Motor neuron (in vitro differentiated cells): ENCODE measurements around the gene KIF26A. TPM values are rescaled to one million over a fixed set of nuclear protein-coding genes. Genes with fewer than 3 reads are reported as not detected.

Experiments used
- ATAC-seq, 8 experiments: fragments of 200-7000 bp; cut with Tn5 transposase; replicated peaks in 6 of 8; 2 replicates each; pipeline ENCODE4 v1.8.0; 2021; ENCODE audit warnings: mild to moderate bottlenecking in 8 of 8, moderate library complexity in 8 of 8
- H3K27ac ChIP-seq, 2 donors: fragments of 250-450 bp; sonication (Bioruptor Pico); 2 replicates each; pipeline ENCODE4 v1.9.0; 2021; ENCODE audit warnings: antibody characterized with exemption in 2 of 2, mild to moderate bottlenecking in 2 of 2, moderate library complexity in 1 of 2
- H3K4me1 ChIP-seq, 2 donors: fragments of 250-450 bp; sonication (Bioruptor Pico); replicated peaks in 1 of 2; 2 replicates each; pipeline ENCODE4 v1.6.1; 2021; ENCODE audit warnings: antibody characterized with exemption in 2 of 2, mild to moderate bottlenecking in 2 of 2, moderate library complexity in 1 of 2
- H3K4me3 ChIP-seq, 5 donors: fragments of 250-450 bp; sonication (Bioruptor Pico); 2 replicates each; pipeline ENCODE4 v1.9.0; 2021; ENCODE audit warnings: antibody characterized with exemption in 5 of 5, mild to moderate bottlenecking in 5 of 5, moderate library complexity in 4 of 5
- WGBS, 10 experiments: fragments of 450-650 bp; shearing (Covaris generic); methylation state at CpG; one replicate each; pipeline ENCODE4 v1.0.0; 2022; 5-methylcytosine and 5-hydroxymethylcytosine counted together
- in situ Hi-C, 9 experiments: fragments of 400-800 bp; cut with MboI; loops; one replicate each; pipeline ENCODE4 v1.15.0; 2021; ENCODE audit warnings: low sequenced_read_pairs in 9 of 9, low pct_unique_long_range_greater_than_20kb in 2 of 9; ENCODE audit not compliant: unreplicated experiment in 9 of 9
- total RNA-seq, 8 experiments: library from RNA; unstranded; fragments of 300-600 nt; gene quantifications; 2 replicates each; pipeline versions ENCODE4 v1.2.3 to v1.2.4, GENCODE V29; 2022

Gene KIF26A
- total RNA-seq, 8 experiments from 2014 or later: 0.20 to 14.2 (median 8.2) TPM

GRCh38 chr14:104118006-104118844 is 20.2 kb upstream of the KIF26A start:
- no peak overlapping the region for H3K27ac ChIP-seq
- peaks cover 4% of the 10 kb centered on the region in 2 donors for H3K4me1 ChIP-seq
- 70 to 100% methylated on average over 2 of the region's 30 CpGs; no CpG with 5 or more reads in 8 of the 10 experiments for WGBS, 10 experiments
- H3K4me3 ChIP-seq: no peak overlapping the region
- in situ Hi-C loops: no loop called here
- no peak for ATAC-seq

GRCh38 chr14:104119119-104119487 is 19.3 kb upstream of the KIF26A start:
- peak in 1 of 8 experiments; percentile 18 for ATAC-seq
- no peak overlapping the region for H3K4me3 ChIP-seq
- H3K4me1 ChIP-seq: peaks cover 4% of the 10 kb centered on the region in 2 donors
- WGBS, 10 experiments: no CpG with 5 or more reads among the region's 3 CpGs
- in situ Hi-C loops: no loop called here
- H3K27ac ChIP-seq: no peak overlapping the region

- WGBS, 10 experiments: 20 to 100% (median 59%) methylated on average over 1 to 11 of the region's 18 CpGs; no CpG with 5 or more reads in 3 of the 10 experiments
- ATAC-seq: peak in 5 of 8 experiments; percentile 16 to 61 (median 59)
- Histone ChIP-seq H3K27ac (no peak overlapping the region), H3K4me3 (no peak overlapping the region), H3K4me1 (peaks cover 4% of the 10 kb centered on the region in 2 donors)
- in situ Hi-C loops: loop anchor here in 1 of 9 experiments (10.0 kb wide), 1 partner anchor 45 kb away; no protein-coding TSS in a partner anchor
Measured at GRCh38 chr14:104119488-104120251, 18.7 kb upstream of the KIF26A start.

- Histone ChIP-seq H3K4me1 (peaks cover 4% of the 10 kb centered on the region in 2 donors), H3K27ac (no peak overlapping the region), H3K4me3 (no peak overlapping the region)
- in situ Hi-C loops: loop anchor here in 1 of 9 experiments (10.0 kb wide), 1 partner anchor 46 kb away; no protein-coding TSS in a partner anchor
- ATAC-seq: no peak
- WGBS, 10 experiments: 0 to 70% (median 40%) methylated on average over 1 to 5 of the region's 5 CpGs; no CpG with 5 or more reads in 5 of the 10 experiments
Measured at GRCh38 chr14:104120281-104120741, 18.1 kb upstream of the KIF26A start.

GRCh38 chr14:104121142-104121541 is 17.2 kb upstream of the KIF26A start:
- H3K4me3 ChIP-seq: no peak overlapping the region
- in situ Hi-C loops: loop anchor here in 1 of 9 experiments (10.0 kb wide), 1 partner anchor 46 kb away; no protein-coding TSS in a partner anchor
- no peak overlapping the region for H3K27ac ChIP-seq
- ATAC-seq: no peak
- peaks cover 4% of the 10 kb centered on the region in 2 donors for H3K4me1 ChIP-seq
- WGBS, 10 experiments: 0 to 78% (median 56%) methylated on average over 1 to 3 of the region's 5 CpGs; no CpG with 5 or more reads in 6 of the 10 experiments

- no peak overlapping the region for H3K27ac ChIP-seq
- in situ Hi-C loops: loop anchor here in 1 of 9 experiments (10.0 kb wide), 1 partner anchor 49 kb away; no protein-coding TSS in a partner anchor
- no peak overlapping the region for H3K4me3 ChIP-seq
- H3K4me1 ChIP-seq: peaks cover 4% of the 10 kb centered on the region in 2 donors
- no peak for ATAC-seq
- WGBS, 10 experiments: 53 to 100% (median 95%) methylated on average over 1 of the region's 1 CpG; no CpG with 5 or more reads in 1 of the 10 experiments
Measured at GRCh38 chr14:104123879-104124278, 14.5 kb upstream of the KIF26A start.

GRCh38 chr14:104125011-104125410 is 13.4 kb upstream of the KIF26A start:
- Histone ChIP-seq H3K27ac (no peak overlapping the region), H3K4me1 (no peaks in the 10 kb centered on the region), H3K4me3 (no peak overlapping the region)
- no peak for ATAC-seq
- in situ Hi-C loops: loop anchor here in 4 of 9 experiments (10.0 to 25.0 kb wide), 3 partner anchors 50 to 512 kb away; no protein-coding TSS in a partner anchor
- WGBS, 10 experiments: 23 to 77% (median 48%) methylated on average over 1 to 4 of the region's 4 CpGs

- WGBS, 10 experiments: 93 to 100% (median 100%) methylated on average over 1 to 2 of the region's 2 CpGs; no CpG with 5 or more reads in 6 of the 10 experiments
- in situ Hi-C loops: loop anchor here in 4 of 9 experiments (10.0 to 25.0 kb wide), 3 partner anchors 52 to 511 kb away; no protein-coding TSS in a partner anchor
- no peak overlapping the region for H3K4me3 ChIP-seq
- H3K4me1 ChIP-seq: no peaks in the 10 kb centered on the region
- ATAC-seq: no peak
- no peak overlapping the region for H3K27ac ChIP-seq
Measured at GRCh38 chr14:104126753-104127152, 11.6 kb upstream of the KIF26A start.

GRCh38 chr14:104128981-104129380 is 9.4 kb upstream of the KIF26A start:
- no peak for ATAC-seq
- WGBS, 10 experiments: 17 to 100% (median 87%) methylated on average over 1 of the region's 1 CpG; no CpG with 5 or more reads in 2 of the 10 experiments
- no peak overlapping the region for H3K27ac ChIP-seq
- no peak overlapping the region for H3K4me3 ChIP-seq
- in situ Hi-C loops: loop anchor here in 4 of 9 experiments (10.0 to 25.0 kb wide), 3 partner anchors 54 to 508 kb away; no protein-coding TSS in a partner anchor
- H3K4me1 ChIP-seq: peaks cover 9 to 10% of the 10 kb centered on the region in 2 donors

GRCh38 chr14:104129556-104129955 is 8.8 kb upstream of the KIF26A start:
- peaks cover 14% of the 10 kb centered on the region in 2 donors for H3K4me1 ChIP-seq
- ATAC-seq: no peak
- WGBS, 10 experiments: 40 to 88% (median 80%) methylated on average over 1 of the region's 1 CpG; no CpG with 5 or more reads in 4 of the 10 experiments
- no peak overlapping the region for H3K4me3 ChIP-seq
- no peak overlapping the region for H3K27ac ChIP-seq
- in situ Hi-C loops: loop anchor here in 4 of 9 experiments (10.0 to 25.0 kb wide), 3 partner anchors 55 to 508 kb away; no protein-coding TSS in a partner anchor

- 0 to 69% (median 0%) methylated on average over 1 to 4 of the region's 11 CpGs; no CpG with 5 or more reads in 4 of the 10 experiments for WGBS, 10 experiments
- ATAC-seq: peak in 3 of 8 experiments; percentile 70 to 73 (median 71)
- Histone ChIP-seq H3K27ac (no peak overlapping the region), H3K4me3 (no peak overlapping the region), H3K4me1 (peaks cover 22 to 23% of the 10 kb centered on the region in 2 donors)
- in situ Hi-C loops: loop anchor here in 4 of 9 experiments (25.0 kb wide), 2 partner anchors 431 to 506 kb away; no protein-coding TSS in a partner anchor
Measured at GRCh38 chr14:104130974-104131651, 7.3 kb upstream of the KIF26A start.
